ENCODE results near the gene SEMA6D. TPM values are rescaled to one million over a fixed set of nuclear protein-coding genes. Genes with fewer than 3 reads are reported as not detected.

The SEMA6D gene, protein sequence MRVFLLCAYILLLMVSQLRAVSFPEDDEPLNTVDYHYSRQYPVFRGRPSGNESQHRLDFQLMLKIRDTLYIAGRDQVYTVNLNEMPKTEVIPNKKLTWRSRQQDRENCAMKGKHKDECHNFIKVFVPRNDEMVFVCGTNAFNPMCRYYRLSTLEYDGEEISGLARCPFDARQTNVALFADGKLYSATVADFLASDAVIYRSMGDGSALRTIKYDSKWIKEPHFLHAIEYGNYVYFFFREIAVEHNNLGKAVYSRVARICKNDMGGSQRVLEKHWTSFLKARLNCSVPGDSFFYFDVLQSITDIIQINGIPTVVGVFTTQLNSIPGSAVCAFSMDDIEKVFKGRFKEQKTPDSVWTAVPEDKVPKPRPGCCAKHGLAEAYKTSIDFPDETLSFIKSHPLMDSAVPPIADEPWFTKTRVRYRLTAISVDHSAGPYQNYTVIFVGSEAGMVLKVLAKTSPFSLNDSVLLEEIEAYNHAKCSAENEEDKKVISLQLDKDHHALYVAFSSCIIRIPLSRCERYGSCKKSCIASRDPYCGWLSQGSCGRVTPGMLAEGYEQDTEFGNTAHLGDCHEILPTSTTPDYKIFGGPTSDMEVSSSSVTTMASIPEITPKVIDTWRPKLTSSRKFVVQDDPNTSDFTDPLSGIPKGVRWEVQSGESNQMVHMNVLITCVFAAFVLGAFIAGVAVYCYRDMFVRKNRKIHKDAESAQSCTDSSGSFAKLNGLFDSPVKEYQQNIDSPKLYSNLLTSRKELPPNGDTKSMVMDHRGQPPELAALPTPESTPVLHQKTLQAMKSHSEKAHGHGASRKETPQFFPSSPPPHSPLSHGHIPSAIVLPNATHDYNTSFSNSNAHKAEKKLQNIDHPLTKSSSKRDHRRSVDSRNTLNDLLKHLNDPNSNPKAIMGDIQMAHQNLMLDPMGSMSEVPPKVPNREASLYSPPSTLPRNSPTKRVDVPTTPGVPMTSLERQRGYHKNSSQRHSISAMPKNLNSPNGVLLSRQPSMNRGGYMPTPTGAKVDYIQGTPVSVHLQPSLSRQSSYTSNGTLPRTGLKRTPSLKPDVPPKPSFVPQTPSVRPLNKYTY
- not detected for total RNA-seq

DNA sequence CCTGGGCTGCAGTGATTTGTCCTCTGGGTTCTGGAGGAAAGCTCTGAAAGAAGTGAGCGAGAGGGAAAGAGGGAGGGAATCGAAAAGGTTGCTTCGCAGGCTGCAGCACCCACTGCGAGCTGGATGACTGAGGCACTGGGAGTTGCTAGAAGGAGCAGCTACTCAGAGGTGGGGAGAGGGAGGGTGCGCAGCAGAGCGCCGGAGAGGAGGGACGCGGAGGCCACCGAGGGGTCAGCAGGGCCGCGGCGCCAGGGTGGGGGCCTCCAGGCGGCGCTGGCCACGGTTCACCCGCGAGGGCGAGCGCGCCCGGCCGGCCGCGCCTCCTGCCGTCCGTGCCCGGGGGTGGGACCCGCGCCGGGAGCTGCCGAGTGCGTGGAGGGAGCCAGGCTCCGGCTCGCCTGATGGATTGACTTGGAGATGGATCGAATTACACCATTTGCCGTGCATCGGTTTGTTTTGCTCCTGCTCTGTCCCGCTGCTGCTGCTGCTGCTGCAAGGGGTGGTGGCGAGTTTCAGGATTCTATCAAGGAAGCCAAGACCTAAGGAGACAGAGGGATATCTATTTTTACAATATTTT lies at the start of gene SEMA6D:
TSS of gene SEMA6D (plus strand) at position 470 of the 577 bp plus-strand sequence. CDS start 42,294 bp downstream, outside the sequence.
- no peak for DNase-seq

DNA sequence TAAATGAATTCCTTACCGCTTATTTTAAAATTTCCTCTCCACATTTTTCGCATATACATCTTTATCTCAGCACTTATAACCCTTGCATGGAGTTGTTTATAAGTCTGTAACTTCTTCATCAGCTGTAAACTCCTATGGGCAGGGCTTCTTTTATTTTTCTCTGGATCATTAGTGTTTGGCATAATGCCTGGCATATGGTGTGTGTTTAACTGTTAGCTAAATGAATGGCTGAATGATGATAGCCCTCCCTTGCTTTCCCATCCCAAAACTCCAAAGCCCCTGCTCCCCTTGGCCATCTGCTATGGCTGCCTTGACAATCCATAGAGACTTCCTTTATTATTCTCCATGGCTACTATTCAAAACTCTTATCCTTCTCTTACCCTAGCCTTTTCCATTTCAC lies 48.1 kb upstream of the SEMA6D start:
- no peak for DNase-seq

DNA sequence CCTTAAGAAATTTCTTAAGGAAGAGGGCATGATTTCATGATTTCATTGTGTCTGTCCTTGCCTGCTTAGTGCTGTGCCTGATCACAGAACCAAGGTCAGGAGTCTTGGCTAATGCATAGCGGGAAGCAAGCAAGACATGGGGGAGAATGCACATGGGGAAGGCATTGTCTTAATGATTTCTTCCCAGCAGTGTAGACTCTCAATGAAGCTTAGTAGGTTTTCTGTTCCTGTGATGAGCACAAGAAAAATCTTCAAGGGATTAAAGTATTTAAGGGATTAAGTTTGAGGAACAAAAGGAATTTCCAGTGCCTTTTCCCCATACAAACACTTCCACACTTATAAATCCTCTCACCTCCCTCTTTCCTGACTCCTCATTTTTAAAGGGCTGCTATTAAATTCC lies 46.9 kb upstream of the SEMA6D start:
- no peak for DNase-seq

DNA sequence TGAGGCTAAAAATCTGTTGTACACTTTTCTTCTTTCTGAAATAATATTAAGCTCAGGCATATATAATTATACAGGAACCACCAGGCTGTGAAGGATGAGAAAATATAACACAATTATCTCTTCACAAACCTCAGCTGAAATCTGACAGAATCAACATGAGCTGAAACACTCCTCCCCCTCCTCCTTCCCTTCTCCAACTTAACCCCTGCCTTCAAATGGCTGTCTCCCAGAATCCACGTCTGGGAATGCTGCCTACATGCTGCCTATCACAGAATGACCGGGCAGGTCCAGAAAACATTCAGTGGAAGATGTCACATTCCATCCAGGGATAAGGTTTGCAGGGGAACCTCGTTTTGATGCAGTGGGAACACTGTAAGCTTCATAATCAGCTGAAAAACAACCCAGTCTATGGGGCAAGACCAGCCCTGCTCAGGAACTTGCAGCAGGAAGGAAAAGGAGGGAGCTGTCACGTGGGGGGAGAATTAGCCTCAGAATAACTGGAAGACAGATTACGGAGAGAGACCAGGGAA lies 44.0 kb upstream of the SEMA6D start:
- DNase-seq, result no peak

DNA sequence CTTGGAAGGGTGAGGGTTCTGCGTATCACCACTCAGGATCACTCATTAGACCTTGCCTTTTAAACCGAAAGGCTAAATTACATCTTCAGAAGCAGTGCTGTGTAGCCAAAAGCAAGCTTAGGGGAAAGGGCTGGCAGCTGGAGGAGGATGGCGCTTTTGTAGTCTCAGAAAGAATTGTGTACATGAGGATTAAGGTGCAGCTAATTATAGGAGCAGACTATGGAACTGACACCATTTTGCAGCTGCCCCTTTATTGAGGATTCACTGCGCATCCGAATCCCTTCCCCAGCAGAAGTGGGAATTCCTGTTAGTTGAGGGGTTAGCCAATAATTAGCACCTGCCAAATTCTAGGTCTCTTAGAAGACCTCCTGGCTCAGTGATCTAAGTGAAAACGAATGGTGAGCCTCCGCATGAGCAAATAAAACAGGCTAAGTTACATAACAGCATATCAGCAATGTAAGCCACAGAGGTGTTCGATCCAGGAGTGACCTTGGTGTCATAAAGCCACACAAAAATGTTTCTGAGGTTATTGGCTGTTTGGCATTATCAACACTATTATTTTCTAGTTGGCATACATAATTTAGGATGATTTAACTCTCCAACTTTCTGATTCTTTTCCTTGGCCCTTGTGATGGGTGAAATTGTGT lies 42.6 kb upstream of the SEMA6D start:
- DNase-seq, result no peak

DNA sequence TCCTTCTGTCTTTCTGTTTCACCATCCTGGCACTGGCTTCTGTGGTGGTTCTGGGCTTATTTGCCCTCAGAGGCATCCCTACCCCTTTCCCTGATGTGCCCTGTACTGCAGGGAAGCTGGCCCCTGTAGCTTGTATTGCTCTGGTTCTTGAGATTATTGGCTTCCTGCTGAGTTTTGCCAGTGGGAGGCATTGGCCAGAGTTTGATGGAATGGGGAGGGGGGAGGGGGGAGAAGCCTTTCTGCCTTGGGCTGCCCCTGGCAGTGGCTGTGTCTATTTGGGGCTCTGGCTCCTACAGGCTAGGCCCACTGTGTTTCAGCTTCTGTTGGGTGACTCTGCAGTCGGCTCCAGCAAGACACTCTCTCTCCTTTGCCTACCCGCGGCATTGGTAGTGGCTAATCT lies 41.6 kb upstream of the SEMA6D start:
- DNase-seq, result no peak

DNA sequence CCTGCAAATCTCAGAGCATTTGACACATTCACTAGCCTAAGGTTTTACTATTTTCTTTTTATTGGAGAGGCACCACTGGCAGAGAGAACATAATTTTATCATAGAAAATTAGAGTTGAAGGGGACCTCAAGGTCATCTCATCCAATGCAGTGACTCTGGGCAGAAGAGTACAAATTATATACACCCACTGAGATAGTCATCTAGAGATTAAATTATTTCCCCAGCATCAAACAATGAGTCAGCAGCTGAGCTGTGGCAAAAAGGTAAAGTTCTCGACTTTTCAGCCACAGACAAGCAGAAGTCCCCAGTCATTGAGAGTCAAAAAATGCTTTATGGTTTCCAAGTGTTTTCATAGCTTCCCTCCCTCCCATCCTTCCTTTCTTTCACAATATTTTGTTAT lies 39.3 kb upstream of the SEMA6D start:
- DNase-seq, result no peak

DNA sequence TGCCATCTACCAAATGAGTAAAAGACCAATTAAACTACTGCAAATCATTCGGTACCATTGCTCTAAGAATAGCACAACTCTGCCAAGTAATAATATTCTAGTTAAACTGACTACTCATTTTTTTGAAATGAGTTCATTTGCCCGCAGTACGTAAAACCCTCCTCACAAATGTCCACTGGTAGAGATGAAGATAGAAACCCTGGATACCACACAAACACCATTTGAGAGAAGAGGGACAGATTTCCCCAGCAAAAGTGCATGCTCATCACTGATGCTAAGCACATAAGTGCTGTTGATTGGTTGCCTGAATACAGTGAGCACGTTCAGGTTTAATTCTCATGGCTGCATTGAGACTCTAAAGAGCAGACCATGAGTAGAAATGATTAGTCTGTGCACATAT lies 34.6 kb upstream of the SEMA6D start:
- DNase-seq, result no peak

DNA sequence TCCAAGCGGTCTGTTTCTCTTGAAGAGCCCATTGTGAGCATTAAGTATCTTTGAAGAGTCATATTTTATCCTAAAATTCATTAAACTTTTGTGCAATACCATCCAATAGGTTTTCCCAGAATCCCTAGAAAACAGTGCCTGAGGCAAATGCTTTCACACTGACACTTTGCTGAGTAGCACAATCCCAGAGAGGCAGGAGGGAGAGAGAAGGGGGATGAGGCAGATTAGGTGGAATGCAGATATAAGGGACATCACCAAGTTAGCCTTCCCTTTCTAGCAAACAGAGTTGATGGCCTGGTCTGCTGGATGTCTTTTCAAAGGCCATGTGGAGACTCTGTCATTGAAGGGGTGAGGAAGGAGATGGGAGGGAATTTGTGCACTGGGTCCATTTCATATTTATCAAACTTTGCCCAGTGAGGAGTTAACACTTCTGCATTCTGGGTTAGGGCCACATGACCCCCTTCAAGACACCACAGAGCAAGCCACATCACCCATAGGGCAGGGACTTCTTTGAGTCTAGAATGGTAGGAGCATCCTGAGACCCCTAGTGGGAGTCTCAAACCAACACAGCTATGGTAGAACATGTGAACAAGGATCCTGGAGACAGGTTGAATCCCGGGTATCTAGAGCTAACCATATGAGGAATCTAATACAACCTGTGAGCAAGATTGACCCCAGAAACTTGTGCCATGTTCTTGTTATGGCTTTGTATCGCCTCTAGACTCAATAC lies 32.0 kb upstream of the SEMA6D start:
- no peak for DNase-seq

DNA sequence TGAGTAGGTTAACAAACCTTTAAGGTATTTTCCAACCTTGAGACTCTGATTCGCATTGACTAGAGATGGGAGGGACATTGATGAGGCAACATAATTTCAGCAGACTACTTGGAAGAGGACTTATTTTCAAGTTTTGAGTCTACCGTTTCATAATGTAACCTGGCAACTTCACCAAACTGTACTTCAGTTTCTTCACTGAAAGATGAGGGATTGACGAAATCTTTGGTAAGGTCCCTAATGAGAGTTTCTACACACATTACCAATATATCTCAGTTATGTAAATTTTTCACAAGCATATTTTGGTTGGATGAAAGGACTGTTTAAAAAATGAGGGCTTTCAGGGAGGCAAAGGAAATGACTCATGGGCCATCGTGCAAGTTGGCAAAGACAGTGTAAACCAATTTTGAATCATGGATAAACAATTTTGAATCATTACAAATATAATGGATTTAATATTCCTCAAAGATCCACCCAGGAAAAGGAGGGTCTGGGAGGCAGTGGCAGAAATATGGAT lies 28.7 kb upstream of the SEMA6D start:
- DNase-seq, result no peak

DNA sequence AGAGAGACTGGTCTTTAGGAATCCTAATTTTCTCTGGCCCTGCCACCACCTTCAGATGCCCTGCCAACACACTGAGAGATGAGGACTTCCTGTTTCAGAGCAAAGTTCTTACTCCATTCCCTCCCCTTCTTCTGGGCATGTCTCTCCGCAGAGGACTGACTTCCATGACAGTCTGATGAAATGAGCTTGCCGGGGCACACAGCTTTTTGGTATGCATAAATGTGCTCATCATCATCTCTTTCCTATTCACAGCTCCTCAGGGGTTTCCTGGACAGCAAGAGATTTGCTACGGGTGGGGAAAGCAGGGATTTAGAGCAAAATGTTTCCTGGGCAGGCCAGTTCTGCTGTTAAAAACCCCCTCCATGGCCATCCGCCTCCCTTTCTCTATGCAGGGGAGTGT lies 27.6 kb upstream of the SEMA6D start:
- no peak for DNase-seq

DNA sequence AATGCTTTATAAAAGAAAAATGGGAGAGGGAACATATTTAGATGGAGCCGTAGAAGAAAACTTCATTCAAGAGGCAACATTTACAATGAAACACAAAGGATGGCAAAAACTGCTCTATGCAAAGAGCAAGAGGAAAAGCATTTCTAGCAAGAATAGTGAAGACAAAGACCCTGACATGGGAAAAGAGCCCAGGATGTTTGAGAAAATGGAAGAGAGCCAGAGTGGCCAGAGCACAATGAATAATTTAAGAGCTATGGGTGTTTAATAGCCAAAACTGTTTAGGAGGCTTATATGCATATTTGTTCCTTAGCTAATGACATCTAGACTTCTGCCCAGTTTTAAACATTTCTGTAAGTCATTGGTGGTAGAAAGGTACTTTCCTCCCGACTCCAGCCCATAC lies 25.4 kb upstream of the SEMA6D start:
- no peak for DNase-seq

DNA sequence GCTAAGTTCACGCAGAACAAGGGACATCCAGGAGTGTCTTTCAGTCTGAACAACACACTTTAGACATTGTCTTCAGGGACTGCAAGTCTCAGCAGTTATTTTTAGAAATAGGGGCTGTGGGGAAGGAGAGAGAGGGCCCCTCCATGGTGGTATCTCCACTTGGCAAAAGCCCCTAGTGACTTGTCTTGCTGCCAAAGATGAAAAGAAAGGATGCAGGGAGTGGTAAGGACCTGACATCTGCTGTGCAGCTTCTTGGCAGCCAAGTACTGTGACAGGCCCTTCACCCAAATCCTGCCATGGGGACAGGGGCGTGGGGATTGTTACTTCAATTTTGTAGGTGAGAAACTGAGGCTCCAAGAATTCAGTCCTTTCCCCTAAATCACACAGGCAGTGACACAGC lies 21.0 kb upstream of the SEMA6D start:
- DNase-seq, result no peak

DNA sequence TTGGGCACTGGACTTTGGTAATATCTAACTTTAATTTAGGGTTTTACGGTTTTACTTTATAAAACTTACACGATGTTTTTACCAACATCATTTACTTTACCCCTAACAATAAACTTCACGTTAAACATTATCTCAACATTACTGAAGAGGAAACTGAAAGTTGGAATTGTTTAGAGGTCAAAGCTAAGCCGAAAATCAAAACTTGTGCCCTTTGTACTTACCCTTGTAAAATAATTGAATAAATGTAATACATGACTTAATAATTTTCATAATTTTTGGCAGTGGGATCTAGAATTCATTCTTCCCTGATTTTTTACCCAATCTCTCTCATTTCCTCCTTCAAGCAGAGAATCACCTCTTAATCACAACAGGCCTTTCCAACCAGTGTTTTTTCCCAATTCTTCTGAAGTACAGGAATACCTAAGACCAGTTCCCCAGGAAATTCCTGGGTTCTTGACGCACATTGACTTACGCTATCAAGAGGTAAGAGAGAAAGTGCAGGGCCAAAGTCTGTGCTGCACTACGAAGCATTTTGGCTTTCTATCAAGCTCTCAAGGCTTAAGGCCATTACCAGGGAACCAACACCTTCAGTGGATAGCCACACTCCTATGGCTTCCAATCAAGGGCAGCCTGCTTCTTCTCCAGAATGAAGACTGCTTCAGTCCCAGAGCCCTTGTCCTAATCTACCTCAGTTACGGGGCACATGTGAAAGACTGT lies 11.9 kb upstream of the SEMA6D start:
- no peak for DNase-seq

DNA sequence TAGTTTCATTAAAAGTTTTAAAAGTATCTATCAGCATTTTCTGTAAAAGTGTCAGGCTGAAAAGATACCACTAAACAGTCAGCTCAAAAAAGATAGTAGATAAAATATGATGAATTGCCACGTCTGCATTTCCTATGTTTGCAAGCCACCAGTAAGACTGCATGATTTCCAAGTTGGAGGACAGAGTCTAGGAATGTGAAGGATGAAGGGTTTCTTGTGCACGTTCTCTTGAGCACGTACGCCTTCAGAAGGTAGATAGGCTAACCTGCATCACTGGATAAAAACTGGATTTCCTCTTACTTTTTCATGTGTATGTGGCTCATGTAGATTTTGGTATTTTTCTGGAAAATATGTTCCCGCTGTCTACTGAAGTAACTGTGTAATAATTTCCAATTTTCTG lies 9.9 kb upstream of the SEMA6D start:
- no peak for DNase-seq

DNA sequence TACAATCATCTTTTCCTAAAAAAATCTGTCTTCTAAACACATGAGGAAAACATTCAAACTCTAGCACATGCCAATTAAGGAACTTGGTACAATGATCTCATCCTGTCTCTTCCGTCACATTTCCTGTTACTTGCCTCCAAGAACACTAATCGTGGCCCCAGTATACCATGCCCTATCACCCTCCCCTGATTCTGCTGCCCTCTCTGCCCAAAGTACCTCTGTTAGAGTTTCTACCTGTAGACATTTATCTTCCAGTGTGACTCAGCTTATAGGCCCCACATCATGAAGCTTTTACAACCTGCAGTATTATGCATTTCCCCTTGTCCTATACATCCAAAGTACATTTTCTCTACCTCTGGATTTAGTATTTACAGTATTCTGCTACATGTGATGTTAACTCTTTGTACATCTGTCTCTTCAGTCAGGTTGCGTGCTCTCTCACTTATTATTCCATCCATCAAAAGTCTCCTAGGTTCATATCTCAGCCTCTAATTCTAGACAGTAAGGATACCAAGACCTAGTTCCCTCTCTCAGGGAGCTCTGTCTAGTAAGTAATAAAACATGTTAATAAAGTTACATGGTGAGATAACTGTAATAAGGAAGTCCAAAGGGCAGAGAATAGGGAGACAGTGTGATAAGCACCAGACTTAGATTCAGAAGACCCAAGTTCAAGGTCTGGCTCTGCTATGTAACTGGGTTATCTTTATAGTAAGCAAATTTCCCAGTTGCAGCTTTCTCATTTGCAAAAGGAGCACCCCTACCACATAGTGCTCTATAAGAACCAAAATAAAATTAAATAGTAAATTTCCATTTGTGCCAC lies 8.9 kb upstream of the SEMA6D start:
- DNase-seq, result no peak

DNA sequence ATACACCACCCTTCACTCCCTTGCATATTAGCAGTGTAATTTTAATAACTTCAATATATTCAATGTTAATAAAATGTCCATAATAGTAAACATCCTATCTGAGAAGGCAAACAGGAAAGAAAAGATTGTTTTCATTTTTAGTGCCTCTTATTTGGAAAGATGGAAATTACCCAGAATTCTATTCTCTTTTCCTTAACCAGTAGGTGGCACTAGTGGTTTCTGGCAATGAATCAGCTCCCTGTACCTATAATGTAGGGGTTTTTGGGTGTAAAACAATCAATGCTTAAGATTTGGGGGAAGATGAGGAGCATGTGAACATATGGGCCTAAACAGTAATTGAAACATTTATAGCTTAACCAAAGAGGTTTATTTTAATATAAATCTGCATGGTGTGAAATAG lies 5.7 kb upstream of the SEMA6D start:
- no peak for DNase-seq

DNA sequence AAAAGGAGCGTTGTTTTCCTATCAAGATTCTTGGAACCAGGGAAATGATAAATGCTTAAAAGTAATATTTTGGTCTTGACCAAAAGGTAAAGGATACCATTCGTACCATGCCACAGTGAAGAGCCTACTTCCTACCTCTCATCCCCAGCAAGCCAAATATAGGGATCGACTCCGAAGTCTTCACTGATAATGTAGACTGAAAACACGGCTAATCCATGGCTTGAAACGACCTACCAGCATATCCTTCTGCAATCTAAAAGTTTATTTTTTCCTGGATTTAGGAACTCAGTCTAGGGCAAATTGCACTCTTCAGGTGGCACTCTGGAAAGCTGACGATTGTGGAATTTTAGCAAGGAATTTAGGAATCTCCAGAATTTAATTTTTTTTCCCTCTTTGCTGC lies 1.9 kb upstream of the SEMA6D start:
- DNase-seq, result no peak

DNA sequence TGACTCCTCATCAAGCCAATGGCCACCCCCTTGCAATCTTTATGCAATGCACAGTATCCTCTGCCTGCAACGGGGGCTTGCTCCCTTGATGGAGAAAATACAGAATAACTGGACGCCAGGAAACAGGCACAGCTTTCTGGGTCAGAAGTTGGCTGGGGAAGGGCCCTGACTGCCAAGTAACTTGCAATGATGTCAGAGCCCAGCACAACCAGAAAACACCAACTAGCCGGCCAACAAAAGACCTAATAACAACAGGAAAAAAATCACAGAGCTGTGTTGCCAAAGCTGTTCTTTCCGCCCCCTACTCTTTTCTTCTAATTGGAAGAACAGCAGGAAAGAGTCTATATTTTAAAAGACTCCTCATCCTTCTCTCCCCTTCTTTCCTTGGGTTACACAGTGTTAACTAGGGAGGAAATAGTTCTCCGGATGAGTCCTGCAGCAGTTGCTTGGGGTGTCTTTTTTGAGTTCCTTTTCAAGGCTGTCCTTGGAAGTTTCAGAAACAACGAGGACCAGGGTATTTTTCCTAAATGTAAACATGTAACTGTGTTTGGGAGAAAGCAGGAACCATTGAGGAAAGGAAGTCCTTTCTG lies 1.4 kb upstream of the SEMA6D start:
- no peak for DNase-seq

DNA sequence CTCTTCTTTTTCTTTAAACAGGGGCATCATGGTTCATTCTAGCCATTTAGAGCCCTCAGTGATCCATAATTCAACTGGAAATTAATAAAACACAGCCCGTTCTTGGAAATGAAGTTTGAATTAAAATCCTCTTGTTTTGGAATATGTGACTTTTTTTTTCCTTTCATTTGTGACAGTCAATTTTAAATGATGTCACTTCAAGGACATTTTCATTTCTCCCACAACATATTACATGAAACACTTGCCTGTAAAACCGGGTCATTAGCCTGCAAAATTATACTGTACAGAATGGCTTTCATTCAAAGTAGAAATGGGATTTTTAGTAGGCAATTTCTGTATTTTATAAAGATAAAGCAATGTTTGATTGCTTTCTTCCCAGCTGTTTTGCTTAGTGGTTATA lies 789 bp upstream of the SEMA6D start:
- no peak for DNase-seq

Measured in effector CD4-positive, alpha-beta T cell (primary cell).